Ascending aorta (tissue), 2 donors: Measurements from ENCODE around the gene PAIP2B. TPM values are rescaled to one million over a fixed set of nuclear protein-coding genes. Genes with fewer than 3 reads are reported as not detected.
A peak's percentile ranks its signal among the peaks of the same experiment; 100 is the strongest.
"Not testable (repeated sequence)": the region's sequence is repeated elsewhere in the genome, so short reads cannot be mapped to it uniquely, and the experiment has no call there.

Experiments used
- DNase-seq, 2 donors: peaks; one replicate each; pipeline ENCODE4 v3.0.0-alpha.2; 2019; ENCODE audit warnings: low spot score in 2 of 2
- H3K27ac ChIP-seq, 2 donors: fragments of 200-600 bp; sonication (generic); one replicate each; pipeline ENCODE4 v1.5.1; 2016 to 2017; ENCODE audit warnings: mild to moderate bottlenecking in 1 of 2
- H3K27me3 ChIP-seq: fragments of 200-600 bp; sonication (generic); one replicate; pipeline ENCODE4 v1.5.1; 2017
- H3K36me3 ChIP-seq, 2 donors: fragments of 200-600 bp; sonication (generic); one replicate each; pipeline ENCODE4 v1.5.1; 2016
- H3K4me1 ChIP-seq, 2 donors: fragments of 200-600 bp; sonication (generic); one replicate each; pipeline ENCODE4 v1.5.1; 2016 to 2017; ENCODE audit warnings: mild to moderate bottlenecking in 1 of 2
- H3K4me3 ChIP-seq, 2 donors: fragments of 200-600 bp; sonication (generic); one replicate each; pipeline ENCODE4 v1.5.1; 2016 to 2017; ENCODE audit warnings: mild to moderate bottlenecking in 1 of 2
- H3K9me3 ChIP-seq, 2 donors: fragments of 200-600 bp; sonication (generic); one replicate each; pipeline ENCODE4 v1.5.1; 2016
- CTCF ChIP-seq, 3 experiments: fragments of 200-600 bp in 2 of 3; fragments of 450-650 bp in 1 of 3; sonication (generic) in 2 of 3; IDR thresholded peaks; one replicate each; pipeline ENCODE4 v1.5.1; 2016 to 2019; ENCODE audit warnings: antibody characterized with exemption in 3 of 3, mild to moderate bottlenecking in 1 of 3, moderate library complexity in 1 of 3
- intact Hi-C: fragments of 100-400 bp; cut with DNase I; formaldehyde crosslinking; loops from one replicate; pipeline ENCODE4 v1.15.1; 2023
- total RNA-seq: library from RNA; depleted of rRNA; stranded (reverse); fragments of >200 nt; gene quantifications from one replicate; pipeline ENCODE4 v1.1.0, GENCODE V29; 2016

The PAIP2B gene
- total RNA-seq, 1 donor from 2014 or later: 0.32 TPM

DNA sequence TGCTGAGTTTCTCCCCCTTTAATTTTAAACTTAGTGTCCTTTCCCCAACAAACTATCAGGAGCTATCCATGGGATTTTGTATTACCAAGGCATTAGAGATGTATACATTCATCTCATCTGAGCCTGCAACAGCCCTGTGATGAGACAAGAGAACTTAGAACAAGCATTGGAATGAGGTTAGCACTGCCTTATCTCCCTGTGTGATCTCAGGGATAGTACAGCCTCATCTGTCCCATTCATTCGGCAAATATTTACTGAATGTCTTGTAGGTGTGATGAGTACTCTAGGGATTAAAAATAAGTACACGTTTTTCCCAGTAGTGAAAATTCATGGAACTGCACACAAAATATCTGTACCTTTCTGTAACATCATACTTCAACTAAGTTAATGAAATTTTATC lies 45.6 kb downstream of the PAIP2B start:
- intact Hi-C loops: no loop called here
- no peaks in the 10 kb centered on the region for H3K4me1 ChIP-seq
- no peaks in the 10 kb centered on the region for H3K9me3 ChIP-seq
- no peak for TF ChIP-seq CTCF (IDR thresholded peaks at IDR 0.05)
- no peak for DNase-seq
- H3K27ac ChIP-seq: no peak overlapping the region
- H3K27me3 ChIP-seq: no peaks in the 10 kb centered on the region
- no peak overlapping the region for H3K4me3 ChIP-seq
- no peaks in the 10 kb centered on the region for H3K36me3 ChIP-seq

DNA sequence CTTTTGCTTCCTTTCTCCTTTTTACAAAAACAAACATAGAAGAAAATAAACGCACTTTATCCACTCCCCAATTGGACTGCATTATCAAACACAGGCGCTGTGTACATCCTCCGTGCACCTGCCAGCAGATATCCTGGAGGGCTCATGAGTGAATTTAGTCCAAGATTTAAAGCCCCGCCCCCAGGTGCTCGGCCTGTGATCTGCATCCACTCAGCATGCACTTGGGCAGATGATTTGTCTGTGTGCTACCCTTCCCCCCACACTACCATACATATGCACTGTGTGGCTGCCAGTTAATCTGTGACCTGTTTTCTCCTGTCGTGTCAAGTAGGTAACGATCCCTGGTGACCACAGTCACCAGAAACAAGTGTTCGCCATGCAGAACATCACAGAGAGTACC lies 48.1 kb downstream of the PAIP2B start:
- intact Hi-C loops, H3K9me3 ChIP-seq, H3K27me3 ChIP-seq, H3K27ac ChIP-seq, H3K4me1 ChIP-seq, H3K4me3 ChIP-seq, DNase-seq, H3K36me3 ChIP-seq: not testable (repeated sequence)

DNA sequence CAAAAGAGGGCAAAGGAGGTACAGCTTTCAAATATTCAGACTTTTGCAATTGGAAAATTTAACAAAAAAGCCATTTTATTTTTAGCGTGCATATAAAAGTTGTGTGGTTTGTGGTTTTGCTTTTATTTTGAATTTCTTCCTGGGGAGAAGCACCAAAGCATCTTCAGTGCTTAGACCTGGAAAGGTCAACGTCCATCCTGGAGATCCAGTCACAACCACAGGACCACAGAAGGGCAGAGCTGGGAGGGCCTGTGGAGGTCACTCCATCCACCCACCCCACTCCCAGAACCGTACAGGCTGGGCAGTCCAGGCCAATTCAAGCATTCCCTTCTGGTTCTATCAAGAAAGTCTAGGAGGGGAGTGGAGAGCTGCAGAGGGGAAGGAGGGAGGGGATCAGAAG lies 52.7 kb downstream of the PAIP2B start:
- intact Hi-C loops: no loop called here

GRCh38 chr2:71173096-71173495 lies 53.8 kb downstream of the PAIP2B start:
- Histone ChIP-seq H3K4me1 (no peaks in the 10 kb centered on the region), H3K36me3 (no peaks in the 10 kb centered on the region), H3K27ac (no peak overlapping the region), H3K4me3 (no peak overlapping the region), H3K27me3 (no peaks in the 10 kb centered on the region), H3K9me3 (no peaks in the 10 kb centered on the region)
- no peak for DNase-seq
- intact Hi-C loops: no loop called here
- TF ChIP-seq CTCF (IDR thresholded peaks at IDR 0.05): no peak

More for the DNA sequence above, 52.7 kb downstream of the PAIP2B start:
- Histone ChIP-seq H3K36me3 (no peaks in the 10 kb centered on the region), H3K4me3 (no peak overlapping the region), H3K27me3 (no peaks in the 10 kb centered on the region), H3K27ac (no peak overlapping the region), H3K9me3 (no peaks in the 10 kb centered on the region), H3K4me1 (no peaks in the 10 kb centered on the region)
- no peak for TF ChIP-seq CTCF (IDR thresholded peaks at IDR 0.05)
- DNase-seq: no peak

DNA sequence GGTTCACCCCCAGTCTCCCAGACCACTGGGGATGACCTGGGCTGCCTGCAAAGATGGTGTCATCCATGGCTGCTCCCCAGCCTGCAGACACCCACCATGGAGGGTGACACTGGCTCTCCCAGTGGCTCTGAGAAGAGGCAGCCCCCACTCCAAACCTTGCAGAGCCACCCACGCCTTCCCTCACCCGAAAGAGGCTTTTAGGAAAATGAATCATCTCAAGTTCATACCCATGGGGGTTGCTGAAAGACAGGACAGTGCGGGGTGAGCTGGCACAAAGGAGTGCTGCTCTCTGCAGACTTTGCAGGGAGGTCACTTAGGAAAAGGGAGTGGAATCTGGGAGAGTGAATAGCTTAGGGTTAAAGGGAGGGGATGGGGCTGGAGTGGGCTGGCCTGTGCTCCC lies 60.1 kb downstream of the PAIP2B start:
- TF ChIP-seq CTCF (IDR thresholded peaks at IDR 0.05): no peak
- no peaks in the 10 kb centered on the region for H3K4me1 ChIP-seq
- intact Hi-C loops: no loop called here
- no peak for DNase-seq
- no peaks in the 10 kb centered on the region for H3K9me3 ChIP-seq
- no peak overlapping the region for H3K4me3 ChIP-seq
- no peak overlapping the region for H3K27ac ChIP-seq
- no peaks in the 10 kb centered on the region for H3K27me3 ChIP-seq
- no peaks in the 10 kb centered on the region for H3K36me3 ChIP-seq

- H3K4me3 ChIP-seq: peak overlapping the region in 1 of 2 donors; percentile 31
- H3K27me3 ChIP-seq: no peaks in the 10 kb centered on the region
- H3K36me3 ChIP-seq: no peaks in the 10 kb centered on the region
- H3K4me1 ChIP-seq: no peaks in the 10 kb centered on the region
- peak; percentile 38 to 60 (median 39) for TF ChIP-seq CTCF (IDR thresholded peaks at IDR 0.05)
- intact Hi-C loops: no loop called here
- DNase-seq: no peak
- H3K27ac ChIP-seq: no peak overlapping the region
- no peaks in the 10 kb centered on the region for H3K9me3 ChIP-seq
These were observed 69.6 kb downstream of the PAIP2B start for GRCh38 chr2:71157124-71157793.
